Mesodermal cell (in vitro differentiated cells): Measurements from ENCODE around the gene SMG7.

Experiments
- H3K27ac ChIP-seq: 2 replicates; pipeline ENCODE4 v1.7.0; 2013; ENCODE audit warnings: mild to moderate bottlenecking, low read depth, low read length, moderate library complexity; ENCODE audit not compliant: severe bottlenecking
- H3K36me3 ChIP-seq: 2 replicates; pipeline ENCODE4 v1.7.1; 2013; ENCODE audit warnings: mild to moderate bottlenecking, low read length, moderate library complexity; ENCODE audit not compliant: control insufficient read depth, insufficient read depth
- H3K4me1 ChIP-seq: one replicate; pipeline ENCODE4 v1.7.1; 2013; ENCODE audit warnings: mild to moderate bottlenecking, low read length; ENCODE audit not compliant: insufficient read depth, control insufficient read depth, poor library complexity, severe bottlenecking
- H3K4me3 ChIP-seq: 2 replicates; pipeline ENCODE4 v1.7.0; 2013; ENCODE audit warnings: low read length, control low read depth, mild to moderate bottlenecking; ENCODE audit not compliant: insufficient read depth, poor library complexity, severe bottlenecking; ENCODE audit errors: extremely low read depth
- H3K9me3 ChIP-seq: 2 replicates; pipeline ENCODE4 v1.7.1; 2013; ENCODE audit warnings: mild to moderate bottlenecking, low read length, moderate library complexity; ENCODE audit not compliant: control insufficient read depth
- WGBS, 2 experiments: methylation state at CpG; one replicate each; pipeline ENCODE4 v1.1.5; 2013; ENCODE audit warnings: missing lambda C conversion rate in 2 of 2; ENCODE audit not compliant: insufficient coverage in 2 of 2; 5-methylcytosine and 5-hydroxymethylcytosine counted together

SMG7 gene

DNA sequence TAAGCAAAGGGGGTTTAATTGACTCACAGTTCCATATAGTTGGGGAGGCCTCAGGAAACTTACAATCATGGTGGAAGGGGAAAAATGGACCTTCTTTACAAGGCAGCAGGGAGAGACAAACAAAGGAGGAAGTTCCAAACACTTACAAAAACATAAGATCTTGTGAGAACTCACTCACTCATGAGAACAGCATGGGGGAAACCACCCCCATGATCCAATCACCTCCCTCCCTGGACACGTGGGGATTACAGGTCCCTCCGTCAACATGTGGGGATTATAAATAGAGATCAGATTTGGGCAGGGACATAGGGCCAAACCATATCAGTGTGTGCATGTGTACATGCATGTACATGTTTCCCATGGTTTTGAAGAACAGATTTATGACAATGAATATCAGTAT is 5.5 kb upstream of the SMG7 start:
- WGBS, 2 experiments: no CpG with 5 or more reads among the region's 2 CpGs
- Histone ChIP-seq H3K4me3 (no peak overlapping the region), H3K9me3 (no peaks in the 10 kb centered on the region), H3K27ac (no peak overlapping the region), H3K4me1 (no peaks in the 10 kb centered on the region), H3K36me3 (no peaks in the 10 kb centered on the region)

DNA sequence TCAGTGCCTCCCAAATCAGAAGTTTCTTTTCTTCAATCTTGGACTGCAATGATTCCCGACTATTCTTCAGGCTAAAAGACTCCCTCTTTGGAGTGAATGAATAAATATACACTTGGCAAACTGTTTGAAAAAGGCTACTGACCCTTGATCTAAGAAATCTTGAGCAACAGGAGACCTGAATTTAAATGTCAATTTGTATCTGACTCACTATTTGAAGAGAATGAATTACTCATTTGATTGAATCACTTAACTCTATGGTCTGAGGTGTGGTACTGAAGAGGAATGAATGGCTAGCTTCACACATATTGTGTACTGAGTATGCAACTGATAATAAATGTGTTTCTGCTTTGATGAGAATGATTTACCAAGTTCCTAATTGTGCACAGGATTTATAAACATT is 4.6 kb upstream of the SMG7 start:
- Histone ChIP-seq H3K4me3 (no peak overlapping the region), H3K4me1 (no peaks in the 10 kb centered on the region), H3K36me3 (no peaks in the 10 kb centered on the region), H3K27ac (no peak overlapping the region), H3K9me3 (no peaks in the 10 kb centered on the region)
- WGBS, 2 experiments: no CpG with 5 or more reads among the region's 1 CpG

DNA sequence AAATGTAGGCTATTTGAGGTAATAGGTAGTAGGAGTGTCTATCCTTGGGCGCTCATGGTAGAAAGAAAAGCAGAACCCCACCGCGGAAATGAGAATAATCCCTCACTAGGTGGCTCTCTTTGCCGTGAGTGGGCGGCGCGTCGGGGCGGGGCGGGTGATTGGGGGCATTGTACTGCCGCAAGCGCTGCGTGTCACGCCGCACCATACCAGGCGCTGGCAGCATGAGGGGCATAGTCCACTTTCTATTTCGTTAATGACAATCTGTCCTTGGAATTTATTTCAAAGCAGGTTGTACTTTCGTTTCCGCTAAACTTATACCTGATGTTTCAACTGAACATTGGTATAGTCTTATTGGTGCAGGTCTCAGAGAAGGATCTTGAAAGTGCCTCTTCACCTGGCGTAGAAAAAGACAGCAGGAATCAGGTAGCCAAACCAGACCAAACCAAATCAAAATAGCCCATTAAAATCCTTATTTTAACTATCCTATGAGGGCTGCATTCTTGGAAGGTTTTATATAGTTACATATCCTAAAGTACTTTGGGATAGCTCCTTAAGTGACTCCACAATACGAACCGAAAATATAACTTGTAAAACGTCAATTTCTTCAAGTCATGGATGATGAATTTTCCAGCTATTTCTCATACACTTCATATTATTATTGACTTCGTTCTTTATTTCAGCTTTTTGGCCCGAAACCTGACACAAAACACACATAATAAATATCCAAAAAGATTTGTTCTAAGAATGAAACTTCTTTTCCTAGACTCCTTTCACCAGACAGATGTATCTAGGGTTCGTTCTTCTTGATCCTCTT is 1.9 kb upstream of the SMG7 start:
- Histone ChIP-seq H3K27ac (peak overlapping the region; percentile 99), H3K4me3 (peak overlapping the region; percentile 95), H3K4me1 (peaks cover 3% of the 10 kb centered on the region), H3K36me3 (no peaks in the 10 kb centered on the region), H3K9me3 (no peaks in the 10 kb centered on the region)
- WGBS, 2 experiments: 2 to 3% methylated on average over 20 to 23 of the region's 26 CpGs

DNA sequence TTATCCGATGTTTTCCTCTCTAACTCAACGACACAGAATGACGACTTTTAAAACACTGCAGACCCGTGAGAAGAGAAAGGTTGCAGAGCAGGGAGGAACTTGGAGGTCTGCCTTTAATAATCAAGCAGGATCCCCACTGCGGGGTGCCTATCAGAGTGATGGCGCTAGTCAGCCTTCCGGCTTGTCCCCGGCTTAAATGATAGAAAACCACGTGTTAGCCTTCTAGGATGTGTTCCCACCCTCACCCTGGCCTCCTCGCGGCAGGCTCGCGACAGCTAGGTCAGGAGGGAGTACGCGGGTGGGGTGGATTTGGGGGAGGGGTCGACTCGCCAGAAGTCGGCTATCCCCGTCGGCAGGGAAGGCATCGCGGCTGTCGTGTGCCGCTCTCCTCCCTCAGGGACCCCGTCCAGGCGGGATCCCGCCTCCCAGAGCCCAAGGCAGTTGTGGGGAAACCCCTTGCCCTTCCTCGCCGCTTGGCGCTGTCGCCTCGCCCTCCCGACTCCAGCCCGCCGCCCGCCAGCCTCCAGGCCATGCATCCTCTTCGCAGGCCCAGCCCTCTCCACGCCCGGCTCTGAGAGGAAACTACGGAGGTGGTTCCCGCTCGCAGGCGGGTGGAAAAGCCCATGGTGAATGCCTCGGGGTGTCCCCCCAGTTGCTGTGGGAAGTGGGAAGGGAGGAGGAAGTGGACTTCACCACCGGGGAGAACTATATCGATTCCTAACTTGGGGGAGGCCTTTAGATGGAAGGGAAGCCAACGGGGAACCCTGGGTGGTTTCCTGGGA is 1.1 kb upstream of the SMG7 start:
- no peaks in the 10 kb centered on the region for H3K9me3 ChIP-seq
- 1% methylated on average over 25 to 29 of the region's 47 CpGs for WGBS, 2 experiments

DNA sequence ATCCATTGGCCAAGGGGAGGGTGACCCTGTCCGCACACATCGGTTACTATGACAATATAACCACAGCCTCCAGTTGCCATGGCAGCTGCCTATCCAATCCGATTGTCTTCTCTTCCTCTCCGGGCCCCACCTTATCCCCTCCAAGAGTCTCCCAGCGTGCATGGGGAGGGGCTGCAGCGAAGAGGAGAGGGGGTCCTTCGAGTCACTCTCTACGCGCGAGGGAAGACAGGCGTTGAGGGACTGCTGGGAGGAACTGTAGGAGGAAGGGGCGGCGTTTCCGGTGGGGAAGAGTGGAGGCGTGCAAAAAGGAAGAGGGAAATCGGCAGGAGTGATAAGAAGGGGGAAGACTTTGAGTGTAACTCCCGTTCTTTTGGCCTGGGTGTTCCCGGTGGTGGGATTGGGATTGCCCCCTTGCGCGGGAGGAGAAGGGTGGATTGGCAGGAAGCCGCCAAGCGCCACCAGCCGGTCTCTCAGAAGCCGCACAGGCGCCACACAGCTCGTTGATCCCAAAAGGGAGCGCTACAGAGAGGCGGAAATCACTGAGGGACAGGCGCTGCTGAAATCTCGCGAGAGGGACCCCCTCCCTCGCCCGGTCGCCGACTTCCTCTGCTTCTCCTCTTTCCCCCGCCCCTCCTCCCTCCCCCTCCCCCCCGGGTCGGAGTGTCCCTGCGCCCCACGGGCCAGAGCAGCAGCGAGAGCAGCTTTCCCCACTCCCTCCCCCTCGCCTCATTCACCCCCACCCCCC is 384 bp upstream of the SMG7 start:
- 0% methylated on average over 12 to 25 of the region's 42 CpGs for WGBS, 2 experiments
- H3K4me3 ChIP-seq: peak overlapping the region; percentile 95
- peak overlapping the region; percentile 99 for H3K27ac ChIP-seq
- H3K36me3 ChIP-seq: no peaks in the 10 kb centered on the region
- H3K4me1 ChIP-seq: peaks cover 3% of the 10 kb centered on the region
- H3K9me3 ChIP-seq: no peaks in the 10 kb centered on the region

More for the DNA sequence above, 1.1 kb upstream of the SMG7 start:
- H3K27ac ChIP-seq: peak overlapping the region; percentile 99
- no peaks in the 10 kb centered on the region for H3K36me3 ChIP-seq
- peaks cover 3% of the 10 kb centered on the region for H3K4me1 ChIP-seq
- peak overlapping the region; percentile 95 for H3K4me3 ChIP-seq

DNA sequence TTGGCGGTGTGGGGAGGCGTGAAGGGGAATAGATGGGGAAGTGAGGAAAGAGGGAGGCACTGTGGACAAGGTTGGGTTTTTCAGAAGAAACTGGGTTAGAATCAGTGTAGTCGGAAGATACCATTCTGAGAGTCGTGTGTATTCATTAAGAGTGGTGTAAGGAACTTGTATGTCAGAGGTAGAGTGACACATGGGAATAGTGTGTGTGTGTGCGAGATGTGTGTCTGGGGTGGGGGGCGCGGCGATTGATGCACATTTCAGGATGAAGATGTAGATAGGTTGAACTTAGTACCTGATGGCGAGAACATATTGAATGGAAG is 878 bp downstream of the SMG7 start:
- Histone ChIP-seq H3K27ac (no peak overlapping the region), H3K36me3 (no peaks in the 10 kb centered on the region), H3K9me3 (no peaks in the 10 kb centered on the region), H3K4me3 (peak overlapping the region; percentile 95), H3K4me1 (peaks cover 3% of the 10 kb centered on the region)
- WGBS, 2 experiments: 11 to 23% methylated on average over 9 of the region's 9 CpGs

DNA sequence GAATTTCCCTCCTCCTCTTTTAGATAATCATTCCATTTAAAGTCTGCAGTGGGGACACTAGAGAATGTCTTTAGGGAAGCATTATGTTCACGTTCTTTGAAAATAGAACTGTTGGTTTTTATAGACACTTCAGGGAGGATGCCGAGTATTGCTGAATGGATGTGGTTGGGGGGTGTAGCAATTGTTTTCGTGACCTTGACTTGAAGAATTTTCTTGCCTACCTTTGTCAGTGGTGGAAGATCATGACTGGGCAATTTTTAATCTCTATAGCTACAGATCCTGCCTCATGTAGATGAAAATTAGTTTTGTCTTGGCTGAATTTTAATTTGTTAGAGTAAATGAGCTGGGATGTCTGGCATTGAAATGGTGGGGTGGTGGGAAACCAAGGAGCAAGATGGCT is 3.8 kb downstream of the SMG7 start:
- H3K36me3 ChIP-seq: no peaks in the 10 kb centered on the region
- H3K4me1 ChIP-seq: peaks cover 7% of the 10 kb centered on the region
- no peak overlapping the region for H3K4me3 ChIP-seq
- WGBS, 2 experiments: 90 to 92% methylated on average over 2 to 3 of the region's 3 CpGs
- H3K27ac ChIP-seq: no peak overlapping the region
- H3K9me3 ChIP-seq: no peaks in the 10 kb centered on the region

DNA sequence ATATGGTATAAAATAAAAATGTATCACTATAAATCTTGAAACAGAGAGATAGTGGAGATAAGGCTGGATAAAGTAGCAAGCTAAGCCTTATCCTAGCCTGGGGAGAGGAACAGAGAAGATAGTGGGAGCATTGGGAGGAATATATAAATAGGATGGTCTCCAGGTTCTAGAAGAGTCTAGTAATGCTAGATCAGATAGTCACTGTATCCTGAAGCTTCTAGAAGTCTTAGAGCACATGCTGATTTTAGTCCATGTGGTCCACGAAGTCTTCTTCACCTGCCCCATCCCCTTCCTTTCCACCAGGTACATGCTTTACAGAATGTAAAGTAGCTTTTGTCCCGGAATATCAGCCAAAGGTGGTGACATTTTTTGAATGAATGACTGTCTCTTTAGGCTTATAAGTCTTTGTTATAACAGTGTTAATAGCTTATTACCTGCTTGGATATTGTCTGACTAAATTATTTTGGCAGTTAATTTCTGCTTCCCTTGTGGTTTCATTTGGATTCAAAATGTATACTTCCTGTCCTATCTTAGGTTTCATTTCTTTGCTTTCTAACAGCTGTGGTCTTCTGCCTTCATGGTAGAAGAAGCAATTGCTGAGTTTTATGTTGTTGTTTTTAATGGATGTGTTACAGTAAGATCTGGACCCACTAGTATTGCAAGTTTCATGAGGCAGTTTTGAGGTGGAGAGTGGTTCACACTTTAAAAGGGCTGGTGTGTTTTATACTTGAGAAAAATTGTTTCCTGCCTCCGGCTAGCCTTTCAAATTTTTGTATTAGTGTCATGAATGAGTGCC is 5.9 kb downstream of the SMG7 start:
- Histone ChIP-seq H3K9me3 (no peaks in the 10 kb centered on the region), H3K27ac (no peak overlapping the region), H3K4me3 (no peak overlapping the region), H3K4me1 (peaks cover 8% of the 10 kb centered on the region), H3K36me3 (no peaks in the 10 kb centered on the region)
- 100% methylated on average over 1 to 2 of the region's 3 CpGs for WGBS, 2 experiments

DNA sequence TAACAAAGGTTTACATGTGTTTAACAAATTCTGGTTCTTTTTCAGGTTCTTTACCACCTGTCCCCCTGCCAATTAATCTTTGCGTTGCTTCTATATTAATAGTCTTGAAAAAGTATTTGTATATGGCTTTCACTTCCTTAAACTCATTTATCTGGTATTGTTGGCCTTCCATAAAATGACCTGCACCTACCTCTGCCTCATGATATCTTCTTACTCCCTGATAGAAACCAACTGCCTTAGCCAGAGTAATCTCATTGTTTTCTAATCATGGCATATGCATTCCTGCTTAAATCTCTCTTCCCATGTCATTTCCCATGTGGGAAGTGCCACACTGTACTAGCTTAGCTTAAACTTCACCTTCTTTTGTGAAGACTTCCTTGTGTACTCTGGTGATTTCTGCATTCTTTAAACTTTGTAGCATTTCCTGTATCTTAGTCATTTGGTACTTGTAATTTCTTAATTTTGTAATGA is 8.7 kb downstream of the SMG7 start:
- Histone ChIP-seq H3K9me3 (no peaks in the 10 kb centered on the region), H3K27ac (no peak overlapping the region), H3K4me3 (no peak overlapping the region), H3K4me1 (peaks cover 5% of the 10 kb centered on the region), H3K36me3 (no peaks in the 10 kb centered on the region)
- no CpG with 5 or more reads among the region's 1 CpG for WGBS, 2 experiments

DNA sequence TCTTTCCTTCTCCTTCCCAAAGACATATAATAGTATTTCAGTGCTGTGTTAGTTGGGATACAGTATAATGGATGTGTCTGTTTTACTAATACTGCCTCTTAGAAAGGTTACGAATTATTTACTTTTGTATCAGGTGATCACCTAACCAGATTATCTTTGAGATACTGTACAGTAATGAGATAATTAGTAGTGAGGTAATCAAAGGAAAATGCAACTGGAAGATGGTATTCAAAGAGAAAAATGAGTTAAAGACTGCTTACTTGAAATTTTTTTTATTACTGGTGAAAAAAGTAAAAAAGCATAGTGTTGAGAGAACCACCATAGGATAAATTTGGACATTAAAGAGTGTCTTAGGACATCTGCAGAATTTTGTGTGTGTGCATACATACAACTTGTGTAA is 10.9 kb downstream of the SMG7 start:
- H3K36me3 ChIP-seq: peaks cover 6% of the 10 kb centered on the region
- no peak overlapping the region for H3K27ac ChIP-seq
- 100% methylated on average over 1 of the region's 1 CpG; no CpG with 5 or more reads in 1 of the 2 experiments for WGBS, 2 experiments
- no peak overlapping the region for H3K4me3 ChIP-seq
- no peaks in the 10 kb centered on the region for H3K9me3 ChIP-seq
- H3K4me1 ChIP-seq: peaks cover 5% of the 10 kb centered on the region
